ENCODE data around the gene SYVN1. TPM values are rescaled to one million over a fixed set of nuclear protein-coding genes. Genes with fewer than 3 reads are reported as not detected.
A peak's percentile ranks its signal among the peaks of the same experiment; 100 is the strongest.

SYVN1 gene
- total and polyA plus RNA-seq, 10 donors: 35.1 to 152 (median 98.6) TPM

DNA sequence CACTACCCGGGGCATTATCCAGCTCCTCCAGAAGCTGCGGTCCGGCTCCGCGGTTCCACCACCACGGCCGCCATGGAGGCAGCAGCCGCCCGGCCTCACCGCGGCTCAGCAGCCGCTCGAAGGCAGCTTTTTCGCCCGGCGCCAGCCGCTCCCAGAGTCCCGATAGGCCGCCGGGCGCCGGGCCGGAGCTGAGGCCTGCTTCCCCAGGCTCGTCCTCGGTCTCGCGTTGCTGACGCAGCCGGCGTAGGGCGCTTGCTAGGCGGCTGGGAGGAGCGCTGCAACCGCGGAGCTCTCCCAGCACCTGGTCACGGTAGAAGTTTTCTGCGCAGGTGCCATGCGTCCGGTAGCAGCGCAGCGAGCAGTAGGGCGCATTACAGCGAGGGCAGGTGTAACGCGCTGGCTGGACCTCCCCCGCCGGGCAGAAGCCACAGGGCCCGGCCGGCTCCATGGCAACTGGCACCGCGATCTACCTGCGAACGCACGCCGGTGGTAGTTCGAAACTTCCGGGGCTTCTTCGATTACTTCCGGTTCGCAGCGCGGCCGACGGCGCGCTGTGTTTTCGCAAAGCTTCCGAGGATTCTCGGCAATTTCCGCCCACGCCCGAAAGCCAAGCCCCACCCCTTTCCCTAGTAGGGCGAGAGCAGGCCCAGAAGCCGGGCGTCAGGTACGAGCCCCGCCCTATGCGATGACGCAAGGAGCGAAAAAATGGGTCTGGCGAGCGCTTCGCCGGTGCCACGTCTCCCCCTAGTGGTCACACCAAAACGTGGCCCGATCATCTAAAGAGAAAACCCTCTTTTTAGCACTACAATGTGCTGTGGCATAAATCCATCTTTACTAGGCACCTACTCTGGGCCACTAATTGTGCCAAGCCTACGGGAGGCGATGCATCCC, 16.9 kb downstream of the SYVN1 start, which contains the start of gene ZNHIT2:
Gene ZNHIT2 (minus strand): TSS at position 496 of the 891 bp plus-strand sequence. CDS start 48 bp downstream, at position 448.
- intact Hi-C loops (cut with DNase I; ENCODE audit: low total_unique reads): loop anchor here (5.0 kb wide), 1 partner anchor 65 kb away; the partner anchor contains the start of gene CAPN1

GRCh38 chr11:65116370-65117205, 17.7 kb downstream of the SYVN1 start:
- Histone ChIP-seq H3K9me3 (no peaks in the 10 kb centered on the region), H3K4me3 (peak overlapping the region; percentile 77 to 99 (median 93)), H3K27ac (peak overlapping the region; percentile 79 to 98 (median 88)), H3K4me1 (peaks cover 34 to 93% (median 72%) of the 10 kb centered on the region in 6 donors), H3K36me3 (peaks cover 0 to 56% (median 38%) of the 10 kb centered on the region in 6 donors), H3K27me3 (replicated peaks in 1 of 7) (no peaks in the 10 kb centered on the region)
- WGBS, 5 donors: 23 to 57% (median 25%) methylated on average over 17 to 68 of the region's 68 CpGs
- intact Hi-C loops (cut with DNase I; ENCODE audit: low total_unique reads): loop anchor here (5.0 kb wide), 1 partner anchor 66 kb away; the partner anchor contains the start of gene CAPN1
- peak; percentile 89 for DNase-seq
- TF ChIP-seq POLR2AphosphoS5 (IDR thresholded peaks at IDR 0.05) (peak in 2 of 3 donors; percentile 25), POLR2A (IDR thresholded peaks at IDR 0.05) (no peak)
- TF ChIP-seq, protein P1, sequence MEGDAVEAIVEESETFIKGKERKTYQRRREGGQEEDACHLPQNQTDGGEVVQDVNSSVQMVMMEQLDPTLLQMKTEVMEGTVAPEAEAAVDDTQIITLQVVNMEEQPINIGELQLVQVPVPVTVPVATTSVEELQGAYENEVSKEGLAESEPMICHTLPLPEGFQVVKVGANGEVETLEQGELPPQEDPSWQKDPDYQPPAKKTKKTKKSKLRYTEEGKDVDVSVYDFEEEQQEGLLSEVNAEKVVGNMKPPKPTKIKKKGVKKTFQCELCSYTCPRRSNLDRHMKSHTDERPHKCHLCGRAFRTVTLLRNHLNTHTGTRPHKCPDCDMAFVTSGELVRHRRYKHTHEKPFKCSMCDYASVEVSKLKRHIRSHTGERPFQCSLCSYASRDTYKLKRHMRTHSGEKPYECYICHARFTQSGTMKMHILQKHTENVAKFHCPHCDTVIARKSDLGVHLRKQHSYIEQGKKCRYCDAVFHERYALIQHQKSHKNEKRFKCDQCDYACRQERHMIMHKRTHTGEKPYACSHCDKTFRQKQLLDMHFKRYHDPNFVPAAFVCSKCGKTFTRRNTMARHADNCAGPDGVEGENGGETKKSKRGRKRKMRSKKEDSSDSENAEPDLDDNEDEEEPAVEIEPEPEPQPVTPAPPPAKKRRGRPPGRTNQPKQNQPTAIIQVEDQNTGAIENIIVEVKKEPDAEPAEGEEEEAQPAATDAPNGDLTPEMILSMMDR (IDR thresholded peaks at IDR 0.05 in 8 of 11, conservative IDR thresholded peaks at IDR 0.05 in 3 of 11): no peak

More for the DNA sequence above, 16.9 kb downstream of the SYVN1 start, which contains the start of gene ZNHIT2:
- Histone ChIP-seq H3K4me1 (peaks cover 32 to 89% (median 66%) of the 10 kb centered on the region in 6 donors), H3K4me3 (peak within 1 kb of the TSS; percentile 77 to 99 (median 93)), H3K9me3 (no peaks in the 10 kb centered on the region), H3K36me3 (peaks cover 0 to 56% (median 38%) of the 10 kb centered on the region in 6 donors), H3K27ac (peak within 1 kb of the TSS; percentile 79 to 98 (median 88)), H3K27me3 (replicated peaks in 1 of 7) (no peaks in the 10 kb centered on the region)
- TF ChIP-seq, protein P1 (IDR thresholded peaks at IDR 0.05 in 8 of 11, conservative IDR thresholded peaks at IDR 0.05 in 3 of 11): peak; percentile 79 to 99 (median 95)
- TF ChIP-seq POLR2A (IDR thresholded peaks at IDR 0.05): peak in 1 of 3 donors; percentile 33
- TF ChIP-seq POLR2AphosphoS5 (IDR thresholded peaks at IDR 0.05): peak; percentile 89 to 94 (median 92)
- DNase-seq: peak; percentile 100
- WGBS, 5 donors: 0 to 1% (median 1%) methylated on average over 54 to 89 of the region's 89 CpGs

DNA sequence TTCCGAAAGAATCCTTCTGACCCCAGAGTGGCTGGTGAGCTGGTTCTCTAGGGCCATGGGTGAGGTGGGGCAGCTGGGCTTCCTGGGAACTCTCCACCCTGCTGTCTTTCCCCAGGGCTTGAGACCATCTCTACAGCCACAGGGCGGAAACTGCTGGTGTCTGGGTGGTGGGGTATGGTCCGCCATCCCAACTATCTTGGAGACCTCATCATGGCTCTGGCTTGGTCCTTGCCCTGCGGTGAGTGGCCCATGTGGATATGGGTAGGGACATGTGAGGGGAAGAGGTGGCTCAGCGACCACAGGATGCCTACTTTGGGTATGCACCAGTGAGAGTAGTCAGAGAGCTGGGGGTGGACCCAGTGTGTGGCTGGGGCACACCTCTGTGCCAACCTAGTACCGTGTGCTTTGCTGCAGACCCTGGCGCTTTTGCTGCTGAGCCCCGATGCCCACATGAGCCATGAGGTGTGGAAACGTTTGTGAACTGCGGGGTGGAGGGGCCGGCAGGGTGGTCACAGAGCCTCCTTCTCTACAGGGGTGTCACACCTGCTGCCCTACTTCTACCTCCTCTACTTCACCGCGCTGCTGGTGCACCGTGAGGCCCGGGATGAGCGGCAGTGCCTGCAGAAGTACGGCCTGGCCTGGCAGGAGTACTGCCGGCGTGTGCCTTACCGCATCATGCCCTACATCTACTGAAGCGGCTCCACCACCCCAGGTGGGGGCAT, 18.8 kb downstream of the SYVN1 start:
- TF ChIP-seq POLR2AphosphoS5 (IDR thresholded peaks at IDR 0.05) (peak in 1 of 3 donors; percentile 45), POLR2A (IDR thresholded peaks at IDR 0.05) (no peak)
- H3K27me3 ChIP-seq (replicated peaks in 1 of 7): no peaks in the 10 kb centered on the region
- intact Hi-C loops (cut with DNase I; ENCODE audit: low total_unique reads): loop anchor here (5.0 kb wide), 1 partner anchor 67 kb away; the partner anchor contains the start of gene CAPN1
- H3K4me3 ChIP-seq: peak overlapping the region in 1 of 8 donors; percentile 92
- peaks cover 37 to 93% (median 72%) of the 10 kb centered on the region in 6 donors for H3K4me1 ChIP-seq
- peaks cover 0 to 47% (median 33%) of the 10 kb centered on the region in 6 donors for H3K36me3 ChIP-seq
- DNase-seq: peak; percentile 80
- H3K9me3 ChIP-seq: no peaks in the 10 kb centered on the region
- WGBS, 5 donors: 92 to 96% (median 93%) methylated on average over 14 to 21 of the region's 21 CpGs
- H3K27ac ChIP-seq: no peak overlapping the region
